ENCODE results near the gene AUNIP.

Gene AUNIP

GRCh38 chr1:25862785-25863485 lies 3.7 kb upstream of the AUNIP start:
- H4K5ac ChIP-seq (ENCODE audit: low read length): no peak overlapping the region
- no peak overlapping the region for H2BK120ac ChIP-seq (ENCODE audit: low read depth, low read length)
- no peak overlapping the region for H3K4ac ChIP-seq (ENCODE audit: low read depth, low read length)
- no peak overlapping the region for H3K9ac ChIP-seq (ENCODE audit: low read length)
- H3K4me2 ChIP-seq (ENCODE audit: low read length): no peak overlapping the region
- H2BK15ac ChIP-seq (replicated peaks; ENCODE audit: low read depth): no peak overlapping the region
- H3K27ac ChIP-seq (ENCODE audit: low read depth, low read length): no peak overlapping the region
- no peak overlapping the region for H2AK5ac ChIP-seq (ENCODE audit: low read length)
- no peak overlapping the region for H2BK5ac ChIP-seq (ENCODE audit: low read length)
- H3K56ac ChIP-seq (ENCODE audit: low read length): no peak overlapping the region
- no peaks in the 10 kb centered on the region for H3K27me3 ChIP-seq (ENCODE audit: insufficient read depth, low read length, poor library complexity)
- no peaks in the 10 kb centered on the region for H3K36me3 ChIP-seq (ENCODE audit: control insufficient read depth, insufficient read depth, low read length)
- WGBS (ENCODE audit: extremely low coverage, insufficient coverage, low lambda C conversion rate): no CpG with 5 or more reads among the region's 20 CpGs
- H3K79me2 ChIP-seq (ENCODE audit: control insufficient read depth, insufficient read depth, low read length): peaks cover 7% of the 10 kb centered on the region
- no peak overlapping the region for H3K4me3 ChIP-seq (ENCODE audit: low read length)
- peaks cover 3% of the 10 kb centered on the region for H3K4me1 ChIP-seq (ENCODE audit: control insufficient read depth, low read depth, low read length)
- peaks cover 4% of the 10 kb centered on the region for H3K79me1 ChIP-seq (ENCODE audit: low read length)
- H3K23ac ChIP-seq (ENCODE audit: low read length): no peak overlapping the region
- H3K18ac ChIP-seq (ENCODE audit: low read length): no peak overlapping the region
- H4K8ac ChIP-seq (ENCODE audit: low read depth, low read length): no peak overlapping the region
- DNase-seq: no peak

- no peak overlapping the region for H3K4ac ChIP-seq (ENCODE audit: low read depth, low read length)
- H3K36me3 ChIP-seq (ENCODE audit: control insufficient read depth, insufficient read depth, low read length): no peaks in the 10 kb centered on the region
- H3K23ac ChIP-seq (ENCODE audit: low read length): no peak overlapping the region
- H3K18ac ChIP-seq (ENCODE audit: low read length): no peak overlapping the region
- H3K79me1 ChIP-seq (ENCODE audit: low read length): peaks cover 6% of the 10 kb centered on the region
- no peak overlapping the region for H3K4me2 ChIP-seq (ENCODE audit: low read length)
- no peak overlapping the region for H4K8ac ChIP-seq (ENCODE audit: low read depth, low read length)
- no peak overlapping the region for H2BK15ac ChIP-seq (replicated peaks; ENCODE audit: low read depth)
- no CpG with 5 or more reads among the region's 16 CpGs for WGBS (ENCODE audit: extremely low coverage, insufficient coverage, low lambda C conversion rate)
- H3K79me2 ChIP-seq (ENCODE audit: control insufficient read depth, insufficient read depth, low read length): peaks cover 11% of the 10 kb centered on the region
- H2AK5ac ChIP-seq (ENCODE audit: low read length): no peak overlapping the region
- no peaks in the 10 kb centered on the region for H3K4me1 ChIP-seq (ENCODE audit: control insufficient read depth, low read depth, low read length)
- no peak overlapping the region for H4K5ac ChIP-seq (ENCODE audit: low read length)
- no peak overlapping the region for H2BK120ac ChIP-seq (ENCODE audit: low read depth, low read length)
- DNase-seq: peak; percentile 48
- no peak overlapping the region for H3K4me3 ChIP-seq (ENCODE audit: low read length)
- no peak overlapping the region for H2BK5ac ChIP-seq (ENCODE audit: low read length)
- H3K27ac ChIP-seq (ENCODE audit: low read depth, low read length): no peak overlapping the region
- H3K56ac ChIP-seq (ENCODE audit: low read length): peak overlapping the region; percentile 11
- no peak overlapping the region for H3K9ac ChIP-seq (ENCODE audit: low read length)
- H3K27me3 ChIP-seq (ENCODE audit: insufficient read depth, low read length, poor library complexity): no peaks in the 10 kb centered on the region
These were observed 2.3 kb upstream of the AUNIP start for GRCh38 chr1:25861316-25862286.

GRCh38 chr1:25858494-25858893 lies 763 bp downstream of the AUNIP start:
- H3K23ac ChIP-seq (ENCODE audit: low read length): no peak overlapping the region
- peak overlapping the region; percentile 54 for H3K27ac ChIP-seq (ENCODE audit: low read depth, low read length)
- DNase-seq: no peak
- H3K4ac ChIP-seq (ENCODE audit: low read depth, low read length): peak overlapping the region; percentile 61
- H3K18ac ChIP-seq (ENCODE audit: low read length): peak overlapping the region; percentile 82
- H3K4me1 ChIP-seq (ENCODE audit: control insufficient read depth, low read depth, low read length): no peaks in the 10 kb centered on the region
- no peak overlapping the region for H2AK5ac ChIP-seq (ENCODE audit: low read length)
- peak overlapping the region; percentile 90 for H2BK5ac ChIP-seq (ENCODE audit: low read length)
- H3K79me1 ChIP-seq (ENCODE audit: low read length): peaks cover 7% of the 10 kb centered on the region
- no CpG with 5 or more reads among the region's 7 CpGs for WGBS (ENCODE audit: extremely low coverage, insufficient coverage, low lambda C conversion rate)
- H3K4me3 ChIP-seq (ENCODE audit: low read length): peak overlapping the region; percentile 87
- H3K56ac ChIP-seq (ENCODE audit: low read length): peak overlapping the region; percentile 99
- H2BK15ac ChIP-seq (replicated peaks; ENCODE audit: low read depth): no peak overlapping the region
- H2BK120ac ChIP-seq (ENCODE audit: low read depth, low read length): no peak overlapping the region
- H3K79me2 ChIP-seq (ENCODE audit: control insufficient read depth, insufficient read depth, low read length): peaks cover 25% of the 10 kb centered on the region
- peak overlapping the region; percentile 70 for H3K4me2 ChIP-seq (ENCODE audit: low read length)
- no peaks in the 10 kb centered on the region for H3K27me3 ChIP-seq (ENCODE audit: insufficient read depth, low read length, poor library complexity)
- no peaks in the 10 kb centered on the region for H3K36me3 ChIP-seq (ENCODE audit: control insufficient read depth, insufficient read depth, low read length)
- peak overlapping the region; percentile 99 for H3K9ac ChIP-seq (ENCODE audit: low read length)
- H4K8ac ChIP-seq (ENCODE audit: low read depth, low read length): no peak overlapping the region
- H4K5ac ChIP-seq (ENCODE audit: low read length): no peak overlapping the region

- Histone ChIP-seq H3K4ac (ENCODE audit: low read depth, low read length) (no peak overlapping the region), H3K56ac (ENCODE audit: low read length) (no peak overlapping the region), H3K27ac (ENCODE audit: low read depth, low read length) (no peak overlapping the region), H3K4me3 (ENCODE audit: low read length) (no peak overlapping the region), H3K79me2 (ENCODE audit: control insufficient read depth, insufficient read depth, low read length) (peaks cover 29% of the 10 kb centered on the region), H3K18ac (ENCODE audit: low read length) (peak overlapping the region; percentile 21), H3K23ac (ENCODE audit: low read length) (no peak overlapping the region), H3K4me1 (ENCODE audit: control insufficient read depth, low read depth, low read length) (no peaks in the 10 kb centered on the region), H2BK15ac (replicated peaks; ENCODE audit: low read depth) (no peak overlapping the region), H4K8ac (ENCODE audit: low read depth, low read length) (no peak overlapping the region), H3K36me3 (ENCODE audit: control insufficient read depth, insufficient read depth, low read length) (no peaks in the 10 kb centered on the region), H3K4me2 (ENCODE audit: low read length) (no peak overlapping the region), H2BK120ac (ENCODE audit: low read depth, low read length) (no peak overlapping the region), H3K9ac (ENCODE audit: low read length) (no peak overlapping the region), H2BK5ac (ENCODE audit: low read length) (no peak overlapping the region), H4K5ac (ENCODE audit: low read length) (no peak overlapping the region), H3K79me1 (ENCODE audit: low read length) (peaks cover 9% of the 10 kb centered on the region), H2AK5ac (ENCODE audit: low read length) (no peak overlapping the region), H3K27me3 (ENCODE audit: insufficient read depth, low read length, poor library complexity) (no peaks in the 10 kb centered on the region)
- WGBS (ENCODE audit: extremely low coverage, insufficient coverage, low lambda C conversion rate): no CpG with 5 or more reads among the region's 11 CpGs
- DNase-seq: no peak
These were observed 2.4 kb downstream of the AUNIP start for GRCh38 chr1:25856856-25857255.

- Histone ChIP-seq H3K4ac (ENCODE audit: low read depth, low read length) (no peak overlapping the region), H4K8ac (ENCODE audit: low read depth, low read length) (no peak overlapping the region), H2BK120ac (ENCODE audit: low read depth, low read length) (no peak overlapping the region), H2BK5ac (ENCODE audit: low read length) (no peak overlapping the region), H3K18ac (ENCODE audit: low read length) (no peak overlapping the region), H3K27ac (ENCODE audit: low read depth, low read length) (no peak overlapping the region), H3K27me3 (ENCODE audit: insufficient read depth, low read length, poor library complexity) (no peaks in the 10 kb centered on the region), H3K23ac (ENCODE audit: low read length) (no peak overlapping the region), H3K4me2 (ENCODE audit: low read length) (no peak overlapping the region), H3K4me3 (ENCODE audit: low read length) (no peak overlapping the region), H4K5ac (ENCODE audit: low read length) (no peak overlapping the region), H3K4me1 (ENCODE audit: control insufficient read depth, low read depth, low read length) (no peaks in the 10 kb centered on the region), H2BK15ac (replicated peaks; ENCODE audit: low read depth) (no peak overlapping the region), H3K9ac (ENCODE audit: low read length) (no peak overlapping the region), H3K79me1 (ENCODE audit: low read length) (peaks cover 10% of the 10 kb centered on the region), H3K56ac (ENCODE audit: low read length) (no peak overlapping the region), H3K79me2 (ENCODE audit: control insufficient read depth, insufficient read depth, low read length) (peaks cover 36% of the 10 kb centered on the region), H3K36me3 (ENCODE audit: control insufficient read depth, insufficient read depth, low read length) (no peaks in the 10 kb centered on the region), H2AK5ac (ENCODE audit: low read length) (no peak overlapping the region)
- WGBS (ENCODE audit: extremely low coverage, insufficient coverage, low lambda C conversion rate): no CpG with 5 or more reads among the region's 2 CpGs
- DNase-seq: no peak
These were observed 4.7 kb downstream of the AUNIP start for GRCh38 chr1:25854554-25854953.

All from mesendoderm (in vitro differentiated cells).